Calu3 (cell line): ENCODE results near the gene IER3. TPM values are rescaled to one million over a fixed set of nuclear protein-coding genes. Genes with fewer than 3 reads are reported as not detected.
"Not testable (repeated sequence)": the region's sequence is repeated elsewhere in the genome, so short reads cannot be mapped to it uniquely, and the experiment has no call there.

ENCODE experiments used
- BruUV-seq: library from RNA; stranded (reverse); fragments of 400-500 nt; replicated peaks from 2 replicates; lab custom pipeline; 2021; lab: Mats Ljungman, UMichigan
- CTCF ChIA-PET: fragments of 300-600 bp; sonication (Branson Sonifier 250); formaldehyde crosslinking; loops from one replicate; lab custom pipeline; 2022; ENCODE audit warnings: antibody characterized with exemption; lab: Charles Lee
- DNase-seq: peaks from one replicate; pipeline ENCODE4 v3.0.0; 2022
- H3K27ac Mint-ChIP-seq: one replicate; pipeline ENCODE4 v1.8.0; 2022; ENCODE audit warnings: mixed read lengths; ENCODE audit not compliant: unreplicated experiment
- H3K27me3 Mint-ChIP-seq: one replicate; pipeline ENCODE4 v1.8.0; 2022; ENCODE audit warnings: mixed read lengths; ENCODE audit not compliant: unreplicated experiment
- H3K36me3 Mint-ChIP-seq: one replicate; pipeline ENCODE4 v1.8.0; 2022; ENCODE audit warnings: mild to moderate bottlenecking, moderate library complexity, mixed read lengths; ENCODE audit not compliant: insufficient read depth, unreplicated experiment
- H3K4me1 Mint-ChIP-seq: one replicate; pipeline ENCODE4 v1.8.0; 2022; ENCODE audit warnings: mild to moderate bottlenecking, low read depth, mixed read lengths; ENCODE audit not compliant: unreplicated experiment
- H3K4me3 Mint-ChIP-seq: one replicate; pipeline ENCODE4 v1.8.0; 2022; ENCODE audit warnings: mild to moderate bottlenecking, low read depth, moderate library complexity, mixed read lengths; ENCODE audit not compliant: unreplicated experiment
- H3K9me3 Mint-ChIP-seq: one replicate; pipeline ENCODE4 v1.8.0; 2022; ENCODE audit warnings: low read depth, mixed read lengths; ENCODE audit not compliant: unreplicated experiment
- CTCF ChIP-seq: fragments of 200-600 bp; IDR thresholded peaks from one replicate; pipeline ENCODE4 v1.8.0; 2022; ENCODE audit warnings: antibody characterized with exemption; ENCODE audit not compliant: unreplicated experiment
- intact Hi-C: fragments of 100-400 bp; cut with micrococcal nuclease; formaldehyde crosslinking; loops from one replicate; pipeline ENCODE4 v1.10.0; 2022; ENCODE audit not compliant: unreplicated experiment
- total RNA-seq: library from RNA; stranded (reverse); gene quantifications from 2 replicates; pipeline ENCODE4 v1.2.3, GENCODE V29; 2022

The IER3 gene
- total RNA-seq, 1 experiment from 2014 or later: 458 TPM

GRCh38 chr6:30724906-30725667 lies 19.3 kb downstream of the IER3 start:
- CTCF ChIA-PET: interaction anchor here (0.6 to 5.0 kb wide), 3 partner anchors 44 to 46 kb away, joined by 4 to 72 read pairs (median 4); no protein-coding TSS in a partner anchor
- Mint-ChIP-seq H3K4me1 (peaks cover 43% of the 10 kb centered on the region), H3K36me3 (peaks cover 96% of the 10 kb centered on the region), H3K27ac (peak overlapping the region; percentile 86), H3K9me3 (no peaks in the 10 kb centered on the region), H3K27me3 (no peaks in the 10 kb centered on the region), H3K4me3 (peak overlapping the region; percentile 3)
- TF ChIP-seq CTCF: no peak
- intact Hi-C loops: loop anchor here (5.0 to 10.0 kb wide), 3 partner anchors 108 to 240 kb away; partner anchors contain the start of genes HLA-E, MRPS18B and PPP1R10
- DNase-seq: no peak
- BruUV-seq: no TSS peak

GRCh38 chr6:30723843-30724741 lies 20.3 kb downstream of the IER3 start:
- not testable (repeated sequence) for DNase-seq, H3K27me3 Mint-ChIP-seq, H3K9me3 Mint-ChIP-seq
- intact Hi-C loops: loop anchor here (5.0 to 10.0 kb wide), 3 partner anchors 107 to 239 kb away; partner anchors contain the start of genes HLA-E, MRPS18B and PPP1R10
- Mint-ChIP-seq H3K4me3 (peak overlapping the region; percentile 92), H3K27ac (peak overlapping the region; percentile 86), H3K36me3 (peaks cover 100% of the 10 kb centered on the region), H3K4me1 (peaks cover 43% of the 10 kb centered on the region)
- BruUV-seq: TSS peak; percentile 38
- CTCF ChIA-PET: interaction anchor here (0.6 to 5.0 kb wide), 2 partner anchors 43 to 45 kb away, joined by 4 to 72 read pairs; no protein-coding TSS in a partner anchor

GRCh38 chr6:30723159-30723842 lies 21.0 kb downstream of the IER3 start:
- peaks cover 93% of the 10 kb centered on the region for H3K36me3 Mint-ChIP-seq
- peaks cover 43% of the 10 kb centered on the region for H3K4me1 Mint-ChIP-seq
- CTCF ChIA-PET: interaction anchor here (1.8 to 5.0 kb wide), 2 partner anchors 41 to 44 kb away, joined by 7 to 72 read pairs; no protein-coding TSS in a partner anchor
- not testable (repeated sequence) for H3K9me3 Mint-ChIP-seq, H3K27me3 Mint-ChIP-seq, BruUV-seq, DNase-seq
- H3K4me3 Mint-ChIP-seq: peak overlapping the region; percentile 92
- intact Hi-C loops: loop anchor here (5.0 to 10.0 kb wide), 3 partner anchors 106 to 238 kb away; partner anchors contain the start of genes HLA-E, MRPS18B and PPP1R10
- peak overlapping the region; percentile 86 for H3K27ac Mint-ChIP-seq

- Mint-ChIP-seq H3K4me1 (peaks cover 44% of the 10 kb centered on the region), H3K27me3 (no peaks in the 10 kb centered on the region), H3K9me3 (no peaks in the 10 kb centered on the region), H3K36me3 (peaks cover 93% of the 10 kb centered on the region), H3K27ac (peak overlapping the region; percentile 86), H3K4me3 (peak overlapping the region; percentile 92)
- DNase-seq: peak; percentile 90
- peak; percentile 99 for TF ChIP-seq CTCF
- CTCF ChIA-PET: interaction anchor here (0.5 to 5.0 kb wide), 7 partner anchors 8 to 50 kb away, joined by 3 to 72 read pairs (median 7); partner anchors contain the start of genes DHX16 and NRM
- intact Hi-C loops: loop anchor here (1.0 to 10.0 kb wide), 4 partner anchors 43 to 238 kb away; partner anchors contain the start of genes HLA-E, MRPS18B and PPP1R10
- BruUV-seq: no TSS peak
These were observed 21.9 kb downstream of the IER3 start for GRCh38 chr6:30722280-30723112.

- CTCF ChIA-PET: interaction anchor here (0.5 to 5.0 kb wide), 7 partner anchors 9 to 49 kb away, joined by 3 to 72 read pairs (median 7); partner anchors contain the start of genes DHX16 and NRM
- intact Hi-C loops: loop anchor here (1.0 to 10.0 kb wide), 4 partner anchors 43 to 237 kb away; partner anchors contain the start of genes HLA-E, MRPS18B and PPP1R10
- H3K9me3 Mint-ChIP-seq, H3K27me3 Mint-ChIP-seq, BruUV-seq, DNase-seq: not testable (repeated sequence)
- Mint-ChIP-seq H3K27ac (peak overlapping the region; percentile 86), H3K4me3 (peak overlapping the region; percentile 92), H3K4me1 (peaks cover 49% of the 10 kb centered on the region), H3K36me3 (peaks cover 93% of the 10 kb centered on the region)
These were observed 22.4 kb downstream of the IER3 start for GRCh38 chr6:30722025-30722279.
